CD14-positive monocyte (primary cell): ENCODE results near the gene ABHD4. TPM values are rescaled to one million over a fixed set of nuclear protein-coding genes. Genes with fewer than 3 reads are reported as not detected.

Experiments used
- DNase-seq, 3 donors: peaks; one replicate each; pipeline ENCODE4 v3.0.0-alpha.2; 2011 to 2022
- H2AFZ ChIP-seq: 2 replicates; pipeline ENCODE4 v1.6.0; 2012; ENCODE audit warnings: mild to moderate bottlenecking, low read depth, low read length, inconsistent platforms; ENCODE audit not compliant: insufficient read depth, poor library complexity, severe bottlenecking
- H3K27ac ChIP-seq, 2 donors: 1 replicate in 1 of 2; 2 replicates in 1 of 2; pipeline ENCODE4 v1.5.1; 2012 to 2013; ENCODE audit warnings: low read length in 2 of 2, control low read depth in 1 of 2, inconsistent platforms in 1 of 2, low read depth in 1 of 2, mild to moderate bottlenecking in 1 of 2
- H3K27me3 ChIP-seq, 2 donors: one replicate each; pipeline versions ENCODE4 v1.6.0 to v1.6.1; 2011 to 2013; ENCODE audit warnings: low read length in 2 of 2; ENCODE audit not compliant: control insufficient read depth in 2 of 2, insufficient read depth in 2 of 2
- H3K36me3 ChIP-seq, 2 donors: replicated peaks in 1 of 2; 1 replicate in 1 of 2; 2 replicates in 1 of 2; pipeline versions ENCODE4 v1.5.1 to v1.6.1; 2012 to 2013; ENCODE audit warnings: low read length in 2 of 2, control low read depth in 1 of 2, inconsistent platforms in 1 of 2, mild to moderate bottlenecking in 1 of 2; ENCODE audit not compliant: insufficient read depth in 2 of 2, control insufficient read depth in 1 of 2
- H3K4me1 ChIP-seq, 2 donors: 1 replicate in 1 of 2; 2 replicates in 1 of 2; pipeline versions ENCODE4 v1.5.1 to v1.6.1; 2012 to 2013; ENCODE audit warnings: low read length in 2 of 2, control low read depth in 1 of 2, inconsistent platforms in 1 of 2, mild to moderate bottlenecking in 1 of 2, moderate library complexity in 1 of 2; ENCODE audit not compliant: insufficient read depth in 2 of 2, control insufficient read depth in 1 of 2
- H3K4me2 ChIP-seq: replicated peaks from 2 replicates; pipeline ENCODE3; 2012; ENCODE audit warnings: low read length, moderate library complexity, mild to moderate bottlenecking; ENCODE audit not compliant: poor library complexity, severe bottlenecking; ENCODE audit errors: extremely low read depth
- H3K4me3 ChIP-seq, 3 experiments: fragments of 200-600 bp in 1 of 3; sonication (generic) in 1 of 3; replicated peaks in 1 of 3; 1 replicate in 2 of 3; 2 replicates in 1 of 3; pipeline ENCODE4 v1.5.1; 2011 to 2013; ENCODE audit warnings: low read length in 3 of 3, mild to moderate bottlenecking in 3 of 3, control low read depth in 2 of 3, low read depth in 2 of 3, inconsistent platforms in 1 of 3, moderate library complexity in 1 of 3
- H3K79me2 ChIP-seq: 2 replicates; pipeline ENCODE4 v1.6.0; 2012; ENCODE audit warnings: mild to moderate bottlenecking, control low read depth, inconsistent platforms, low read length, moderate library complexity; ENCODE audit not compliant: insufficient read depth
- H3K9ac ChIP-seq: 2 replicates; pipeline ENCODE4 v1.6.0; 2017; ENCODE audit warnings: low read length, mild to moderate bottlenecking; ENCODE audit not compliant: insufficient read depth, poor library complexity, severe bottlenecking
- H3K9me3 ChIP-seq, 2 donors: replicated peaks in 1 of 2; 1 replicate in 1 of 2; 2 replicates in 1 of 2; pipeline versions ENCODE4 v1.5.1 to v1.6.1; 2012 to 2013; ENCODE audit warnings: low read length in 2 of 2, control low read depth in 1 of 2; ENCODE audit not compliant: control insufficient read depth in 1 of 2, insufficient read depth in 1 of 2
- H4K20me1 ChIP-seq: 2 replicates; pipeline ENCODE4 v1.6.0; 2012; ENCODE audit warnings: mild to moderate bottlenecking, low read length, control low read depth, moderate library complexity; ENCODE audit not compliant: insufficient read depth
- H3K27ac Mint-ChIP-seq, 7 donors: one replicate each; pipeline ENCODE4 v1.8.0; 2020; ENCODE audit warnings: mild to moderate bottlenecking in 7 of 7, mixed read lengths in 7 of 7, moderate library complexity in 6 of 7, inconsistent platforms in 2 of 7
- H3K27me3 Mint-ChIP-seq, 3 donors: one replicate each; pipeline ENCODE4 v1.8.0; 2021 to 2022; ENCODE audit warnings: low read depth in 3 of 3, mild to moderate bottlenecking in 3 of 3, mixed read lengths in 3 of 3, moderate library complexity in 3 of 3, inconsistent platforms in 1 of 3
- H3K36me3 Mint-ChIP-seq, 2 donors: one replicate each; pipeline ENCODE4 v1.8.0; 2020; ENCODE audit warnings: mixed read lengths in 2 of 2, inconsistent platforms in 1 of 2, mild to moderate bottlenecking in 1 of 2
- H3K4me1 Mint-ChIP-seq: one replicate; pipeline ENCODE4 v1.8.0; 2020; ENCODE audit warnings: mild to moderate bottlenecking, mixed read lengths
- H3K4me3 Mint-ChIP-seq, 2 donors: one replicate each; pipeline ENCODE4 v1.8.0; 2020; ENCODE audit warnings: mild to moderate bottlenecking in 2 of 2, mixed read lengths in 2 of 2, moderate library complexity in 1 of 2
- H3K9me3 Mint-ChIP-seq, 7 donors: one replicate each; pipeline ENCODE4 v1.8.0; 2020 to 2022; ENCODE audit warnings: mixed read lengths in 7 of 7, mild to moderate bottlenecking in 6 of 7, moderate library complexity in 6 of 7, inconsistent platforms in 2 of 7
- WGBS: methylation state at CpG from one replicate; pipeline ENCODE4 v1.1.5; 2013; ENCODE audit warnings: missing lambda C conversion rate; ENCODE audit not compliant: insufficient coverage; 5-methylcytosine and 5-hydroxymethylcytosine counted together
- intact Hi-C, 2 donors: fragments of 100-400 bp; cut with micrococcal nuclease; formaldehyde crosslinking; loops; one replicate each; pipeline versions ENCODE4 v1.15.0 to v1.15.1; 2023
- polyA plus RNA-seq, 3 donors: library from polyadenylated mRNA; depleted of rRNA in 1 of 3; unstranded in 2 of 3; stranded (reverse) in 1 of 3; fragments of 300-500 nt in 2 of 3; fragments of >200 nt in 1 of 3; fragmentation: Illumina TruSeq in 2 of 3; gene quantifications; 1 replicate in 2 of 3; 2 replicates in 1 of 3; pipeline ENCODE4 v1.2.3, GENCODE V29; 2012 to 2021
- TF ChIP-seq, protein P1 (sequence below): fragments of 200-600 bp; IDR thresholded peaks from one replicate; pipeline ENCODE4 v1.8.0; 2022; ENCODE audit warnings: antibody characterized with exemption, mild to moderate bottlenecking

Gene ABHD4
- polyA plus RNA-seq, 3 donors: 9.4 to 13.4 (median 12.5) TPM

DNA sequence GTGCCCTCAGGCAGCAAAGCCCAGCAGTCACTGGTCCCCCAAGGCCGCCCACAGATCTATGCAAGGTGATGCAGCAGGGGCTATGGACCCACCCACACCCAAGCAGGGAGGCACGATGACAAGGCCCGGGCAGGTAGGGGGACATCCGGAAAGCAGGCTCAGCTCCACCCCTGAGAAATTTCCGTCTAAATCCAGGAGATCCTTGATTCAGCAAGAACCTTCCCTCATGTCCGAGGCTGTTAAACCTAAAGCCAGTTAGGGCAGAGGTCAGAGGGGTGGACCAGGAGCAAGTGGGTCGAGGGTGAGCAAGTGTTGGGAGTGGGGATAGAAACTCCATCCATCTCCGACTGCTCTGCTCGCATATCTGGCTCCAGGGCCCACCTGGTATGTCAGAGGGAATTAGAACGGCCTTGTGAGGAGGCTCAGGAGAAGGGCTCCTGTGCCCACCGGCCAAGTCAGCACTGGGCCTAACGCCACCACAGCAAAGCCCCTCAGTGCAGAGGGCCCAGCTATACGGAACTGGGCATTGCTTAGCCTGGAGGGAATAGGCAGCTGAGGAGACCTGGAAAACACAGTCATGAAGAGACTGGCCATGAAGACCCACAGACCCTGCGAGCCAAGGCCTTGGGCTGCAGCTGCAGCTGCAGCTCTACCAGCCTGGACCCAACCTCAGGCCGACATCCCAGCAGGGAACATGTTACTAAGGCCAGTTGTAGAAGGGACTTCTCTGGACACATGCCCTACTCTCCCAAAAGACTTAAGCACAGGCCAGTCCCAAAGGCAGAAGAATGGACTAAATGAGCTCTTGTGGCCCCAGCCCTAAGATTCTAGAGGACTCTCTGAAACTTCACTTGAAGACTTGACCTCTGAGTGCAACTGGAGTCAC lies 43.4 kb upstream of the ABHD4 start:
- no peak overlapping the region for H3K4me2 ChIP-seq
- H3K79me2 ChIP-seq: no peaks in the 10 kb centered on the region
- 96% methylated on average over 10 of the region's 15 CpGs for WGBS
- intact Hi-C loops: no loop called here
- H3K9me3 ChIP-seq: no peaks in the 10 kb centered on the region
- DNase-seq: no peak
- no peaks in the 10 kb centered on the region for H4K20me1 ChIP-seq
- H3K27ac ChIP-seq: peak overlapping the region in 1 of 2 donors; percentile 6
- no peak overlapping the region for H3K4me3 ChIP-seq
- peaks cover 39 to 40% of the 10 kb centered on the region in 2 donors for H3K4me1 ChIP-seq
- Mint-ChIP-seq H3K9me3 (no peaks in the 10 kb centered on the region), H3K27me3 (peaks cover 0 to 3% (median 0%) of the 10 kb centered on the region in 3 donors), H3K4me3 (no peak overlapping the region), H3K36me3 (no peaks in the 10 kb centered on the region), H3K4me1 (peaks cover 44% of the 10 kb centered on the region), H3K27ac (peak overlapping the region in 2 of 7 donors; percentile 41 to 91)
- no peaks in the 10 kb centered on the region for H3K27me3 ChIP-seq
- H2AFZ ChIP-seq: no peak overlapping the region
- TF ChIP-seq, protein P1, sequence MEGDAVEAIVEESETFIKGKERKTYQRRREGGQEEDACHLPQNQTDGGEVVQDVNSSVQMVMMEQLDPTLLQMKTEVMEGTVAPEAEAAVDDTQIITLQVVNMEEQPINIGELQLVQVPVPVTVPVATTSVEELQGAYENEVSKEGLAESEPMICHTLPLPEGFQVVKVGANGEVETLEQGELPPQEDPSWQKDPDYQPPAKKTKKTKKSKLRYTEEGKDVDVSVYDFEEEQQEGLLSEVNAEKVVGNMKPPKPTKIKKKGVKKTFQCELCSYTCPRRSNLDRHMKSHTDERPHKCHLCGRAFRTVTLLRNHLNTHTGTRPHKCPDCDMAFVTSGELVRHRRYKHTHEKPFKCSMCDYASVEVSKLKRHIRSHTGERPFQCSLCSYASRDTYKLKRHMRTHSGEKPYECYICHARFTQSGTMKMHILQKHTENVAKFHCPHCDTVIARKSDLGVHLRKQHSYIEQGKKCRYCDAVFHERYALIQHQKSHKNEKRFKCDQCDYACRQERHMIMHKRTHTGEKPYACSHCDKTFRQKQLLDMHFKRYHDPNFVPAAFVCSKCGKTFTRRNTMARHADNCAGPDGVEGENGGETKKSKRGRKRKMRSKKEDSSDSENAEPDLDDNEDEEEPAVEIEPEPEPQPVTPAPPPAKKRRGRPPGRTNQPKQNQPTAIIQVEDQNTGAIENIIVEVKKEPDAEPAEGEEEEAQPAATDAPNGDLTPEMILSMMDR: no peak
- no peaks in the 10 kb centered on the region for H3K36me3 ChIP-seq
- no peak overlapping the region for H3K9ac ChIP-seq

DNA sequence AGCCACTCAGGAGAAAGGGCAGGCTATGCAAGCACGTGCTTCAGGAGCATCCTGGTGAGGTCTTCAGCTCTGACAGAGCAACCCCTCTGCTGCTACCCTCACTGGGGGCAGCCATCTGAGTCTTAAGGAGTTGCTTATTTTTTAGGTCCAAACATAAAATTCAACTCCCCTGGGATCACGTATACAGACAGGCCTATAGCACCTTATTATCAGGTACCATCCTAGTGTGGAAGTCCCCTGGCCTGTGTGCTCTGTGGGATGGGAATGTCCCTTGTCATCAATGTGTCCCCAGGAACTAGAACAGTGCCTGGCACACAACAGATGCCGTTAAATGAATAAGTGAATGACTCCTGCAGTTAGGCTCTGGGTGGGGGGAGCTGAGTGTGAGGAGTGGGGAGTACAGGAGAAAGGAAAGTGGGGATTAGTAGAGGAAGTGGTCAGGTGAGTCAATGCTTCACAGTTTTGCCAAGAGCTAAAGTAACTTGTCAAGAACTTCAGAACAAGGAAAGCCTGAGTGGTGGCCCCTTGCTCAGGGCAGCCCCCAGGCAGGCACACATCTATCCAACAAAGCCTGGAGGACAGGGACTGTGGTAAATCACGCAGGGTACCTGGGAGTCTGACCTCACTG lies 42.6 kb upstream of the ABHD4 start:
- H3K4me2 ChIP-seq: no peak overlapping the region
- no peak overlapping the region for H3K9ac ChIP-seq
- no peaks in the 10 kb centered on the region for H4K20me1 ChIP-seq

More for the DNA sequence above, 42.6 kb upstream of the ABHD4 start:
- H3K4me1 Mint-ChIP-seq: peaks cover 37% of the 10 kb centered on the region
- no peaks in the 10 kb centered on the region for H3K36me3 ChIP-seq
- intact Hi-C loops: no loop called here
- no peaks in the 10 kb centered on the region for H3K9me3 ChIP-seq
- H3K36me3 Mint-ChIP-seq: no peaks in the 10 kb centered on the region
- no peaks in the 10 kb centered on the region for H3K9me3 Mint-ChIP-seq
- H3K4me1 ChIP-seq: peaks cover 31 to 33% of the 10 kb centered on the region in 2 donors
- TF ChIP-seq, protein P1: no peak
- 68% methylated on average over 3 of the region's 4 CpGs for WGBS
- no peak overlapping the region for H3K4me3 Mint-ChIP-seq
- peaks cover 0 to 3% (median 0%) of the 10 kb centered on the region in 3 donors for H3K27me3 Mint-ChIP-seq
- peak overlapping the region in 5 of 7 donors; percentile 41 to 91 (median 55) for H3K27ac Mint-ChIP-seq
- no peak for DNase-seq
- peak overlapping the region in 1 of 2 donors; percentile 6 for H3K27ac ChIP-seq
- H3K79me2 ChIP-seq: no peaks in the 10 kb centered on the region
- no peak overlapping the region for H2AFZ ChIP-seq
- no peaks in the 10 kb centered on the region for H3K27me3 ChIP-seq
- H3K4me3 ChIP-seq: no peak overlapping the region
